C4-2B (cell line): ENCODE measurements around the gene HNRNPA0.

Experiments
- ZFX ChIP-seq: fragments of 450-650 bp; IDR thresholded peaks from 2 replicates; pipeline ENCODE4 v1.6.1; 2017
- TF ChIP-seq, protein P1 (sequence below): fragments of 450-650 bp; conservative IDR thresholded peaks from 2 replicates; pipeline ENCODE4 v1.5.1; 2017; ENCODE audit warnings: mild to moderate bottlenecking

DNA sequence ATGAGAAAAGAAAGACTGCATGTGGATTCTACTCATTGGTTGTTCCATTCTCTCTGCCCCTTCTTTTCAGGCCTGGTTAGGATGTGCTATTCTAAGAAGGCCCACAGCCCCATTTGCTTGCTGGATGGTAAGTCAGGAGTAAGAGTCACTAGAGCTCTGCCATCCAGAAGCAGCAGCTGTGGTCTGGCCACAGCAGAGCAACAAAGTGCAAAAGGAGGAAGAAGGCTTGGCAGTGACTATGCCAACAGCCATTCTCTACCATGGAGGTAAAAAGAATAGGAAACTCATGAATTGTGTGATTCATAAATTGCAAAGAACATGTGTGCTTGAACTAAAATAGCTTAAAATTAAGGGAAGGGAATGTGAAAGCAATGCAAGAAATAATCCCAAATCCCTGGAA, 39.2 kb downstream of the HNRNPA0 start:
- TF ChIP-seq, protein P1, sequence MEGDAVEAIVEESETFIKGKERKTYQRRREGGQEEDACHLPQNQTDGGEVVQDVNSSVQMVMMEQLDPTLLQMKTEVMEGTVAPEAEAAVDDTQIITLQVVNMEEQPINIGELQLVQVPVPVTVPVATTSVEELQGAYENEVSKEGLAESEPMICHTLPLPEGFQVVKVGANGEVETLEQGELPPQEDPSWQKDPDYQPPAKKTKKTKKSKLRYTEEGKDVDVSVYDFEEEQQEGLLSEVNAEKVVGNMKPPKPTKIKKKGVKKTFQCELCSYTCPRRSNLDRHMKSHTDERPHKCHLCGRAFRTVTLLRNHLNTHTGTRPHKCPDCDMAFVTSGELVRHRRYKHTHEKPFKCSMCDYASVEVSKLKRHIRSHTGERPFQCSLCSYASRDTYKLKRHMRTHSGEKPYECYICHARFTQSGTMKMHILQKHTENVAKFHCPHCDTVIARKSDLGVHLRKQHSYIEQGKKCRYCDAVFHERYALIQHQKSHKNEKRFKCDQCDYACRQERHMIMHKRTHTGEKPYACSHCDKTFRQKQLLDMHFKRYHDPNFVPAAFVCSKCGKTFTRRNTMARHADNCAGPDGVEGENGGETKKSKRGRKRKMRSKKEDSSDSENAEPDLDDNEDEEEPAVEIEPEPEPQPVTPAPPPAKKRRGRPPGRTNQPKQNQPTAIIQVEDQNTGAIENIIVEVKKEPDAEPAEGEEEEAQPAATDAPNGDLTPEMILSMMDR: no peak
- TF ChIP-seq ZFX: no peak
